Pons (tissue), 1 donor: Measurements from ENCODE around the gene TUBB4A.

Source experiments
- DNase-seq: peaks from one replicate; pipeline ENCODE4 v3.0.0-alpha.2; 2016; ENCODE audit warnings: low spot score

Gene TUBB4A

GRCh38 chr19:6494438-6495036 is 7.6 kb downstream of the TUBB4A start:
- DNase-seq, result no peak

- no peak for DNase-seq
These were observed 10.1 kb downstream of the TUBB4A start for GRCh38 chr19:6491802-6492592.

DNA sequence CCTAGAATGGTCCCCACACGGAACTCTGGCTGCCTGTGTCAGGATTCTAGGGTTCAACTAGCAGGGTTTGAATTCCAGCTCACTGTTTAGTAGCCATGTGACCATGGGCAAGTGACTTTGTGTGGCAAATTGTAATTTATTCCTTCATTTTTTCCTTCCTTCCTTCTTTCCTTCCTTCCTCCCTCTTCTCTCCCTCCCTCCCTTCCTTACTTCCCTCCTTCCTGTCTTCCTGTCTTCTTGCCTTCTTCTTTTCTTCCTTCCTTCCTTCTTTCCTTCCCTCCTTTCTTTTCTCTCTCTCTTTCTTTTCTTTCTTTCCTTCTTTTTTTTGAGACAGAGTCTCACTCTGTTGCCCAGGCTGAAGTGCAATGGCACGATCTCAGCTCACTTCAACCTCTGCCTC is 12.0 kb downstream of the TUBB4A start:
- DNase-seq, result no peak

- no peak for DNase-seq
These were observed 12.6 kb downstream of the TUBB4A start for GRCh38 chr19:6489278-6490061.

DNA sequence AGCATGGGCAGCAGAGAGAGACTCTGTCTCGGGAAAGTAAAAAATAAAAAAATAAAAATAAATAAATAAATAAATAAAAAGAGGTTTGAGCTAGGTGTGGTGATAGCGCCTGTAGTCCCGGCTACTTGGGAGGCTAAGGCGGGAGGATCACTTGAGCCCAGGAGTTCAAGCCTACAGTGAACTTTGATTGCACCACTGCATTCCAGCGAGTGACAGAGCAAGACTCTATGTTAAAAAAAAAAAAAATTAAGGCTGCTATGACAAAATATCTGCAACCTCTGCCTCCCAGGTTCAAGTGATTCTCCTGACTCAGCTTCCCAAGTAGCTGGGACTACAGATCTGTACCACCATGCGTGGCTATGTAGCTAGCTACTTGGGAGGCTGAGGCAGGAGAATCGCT is 17.3 kb downstream of the TUBB4A start:
- DNase-seq, result no peak

- DNase-seq, result no peak
These were observed 17.9 kb downstream of the TUBB4A start for GRCh38 chr19:6484230-6484629.

GRCh38 chr19:6483235-6483634 is 18.9 kb downstream of the TUBB4A start:
- no peak for DNase-seq

DNA sequence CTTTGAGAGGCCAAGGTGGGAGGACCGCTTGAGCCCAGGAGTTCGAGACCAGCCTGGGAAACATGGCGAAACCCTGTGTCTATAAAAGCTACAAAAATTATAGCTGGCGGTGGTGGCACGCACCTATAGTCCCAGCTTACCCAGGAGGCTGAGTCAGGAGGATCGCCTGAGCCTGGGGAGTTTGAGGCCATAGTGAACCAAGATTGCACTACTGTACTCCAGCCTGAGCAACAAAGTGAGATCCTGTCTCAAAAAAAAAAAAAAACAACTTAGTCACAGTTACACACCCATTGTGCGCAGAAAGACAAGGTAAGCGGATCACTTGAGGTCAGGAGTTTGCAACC is 19.8 kb downstream of the TUBB4A start:
- no peak for DNase-seq

- peak; percentile 57 for DNase-seq
These were observed 20.4 kb downstream of the TUBB4A start, which contains the start of gene DENND1C for GRCh38 chr19:6481541-6482342. Gene DENND1C, minus strand, starts transcription at chr19:6481787. Its CDS starts 92 bp downstream, at chr19:6481695.

DNA sequence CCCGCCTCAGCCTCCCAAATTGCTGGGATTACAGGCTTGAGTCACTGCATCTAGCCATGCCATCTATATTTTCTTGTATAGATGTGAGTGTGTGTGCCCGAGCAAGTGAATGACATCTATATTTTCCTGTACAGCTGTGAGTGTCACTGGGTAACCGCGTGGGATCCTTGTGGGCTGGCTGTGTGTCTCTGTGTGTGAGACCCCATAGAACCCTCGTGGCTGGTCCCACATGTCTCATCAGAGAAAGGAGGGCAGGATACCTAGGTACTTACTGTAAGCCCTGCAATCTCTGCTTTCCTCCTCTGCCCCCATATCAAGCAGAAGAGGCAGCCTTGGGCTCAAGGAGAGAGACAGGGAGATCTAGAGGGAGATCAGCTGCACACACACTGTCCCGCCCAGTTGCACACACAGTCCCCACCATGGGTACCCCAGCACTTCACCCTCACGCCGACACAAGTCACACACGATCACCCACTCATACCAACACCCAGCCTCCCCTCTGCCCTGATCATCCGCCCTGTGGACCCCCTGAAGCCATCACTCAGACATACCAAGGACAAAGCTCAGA is 21.2 kb downstream of the TUBB4A start:
- no peak for DNase-seq

- no peak for DNase-seq
These were observed 22.2 kb downstream of the TUBB4A start for GRCh38 chr19:6479836-6480398.

DNA sequence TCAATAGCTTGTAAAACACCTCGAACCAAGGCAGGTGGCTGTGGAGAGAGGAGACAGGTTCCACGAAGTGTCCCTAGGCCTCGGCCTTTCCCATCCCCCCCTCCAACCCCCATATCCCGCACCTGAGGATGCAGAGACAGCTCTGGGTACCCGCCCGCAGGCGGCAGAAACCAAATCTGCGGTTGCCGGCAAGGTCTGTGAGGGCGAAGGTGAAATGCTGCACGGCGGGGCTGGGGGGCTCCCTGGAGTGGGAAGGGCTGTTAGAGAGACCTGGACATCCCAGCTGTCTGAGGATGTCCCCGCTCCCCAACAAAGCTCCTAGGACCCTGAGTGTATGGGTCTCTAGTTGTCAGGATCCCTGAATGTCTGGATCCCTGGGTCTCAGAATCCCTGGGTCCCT is 23.3 kb downstream of the TUBB4A start:
- DNase-seq, result no peak

- no peak for DNase-seq
These were observed 25.1 kb downstream of the TUBB4A start for GRCh38 chr19:6476896-6477431.

- peak; percentile 74 for DNase-seq
These were observed 25.8 kb downstream of the TUBB4A start for GRCh38 chr19:6476155-6476895.

- DNase-seq, result no peak
These were observed 26.6 kb downstream of the TUBB4A start for GRCh38 chr19:6475321-6476108.

DNA sequence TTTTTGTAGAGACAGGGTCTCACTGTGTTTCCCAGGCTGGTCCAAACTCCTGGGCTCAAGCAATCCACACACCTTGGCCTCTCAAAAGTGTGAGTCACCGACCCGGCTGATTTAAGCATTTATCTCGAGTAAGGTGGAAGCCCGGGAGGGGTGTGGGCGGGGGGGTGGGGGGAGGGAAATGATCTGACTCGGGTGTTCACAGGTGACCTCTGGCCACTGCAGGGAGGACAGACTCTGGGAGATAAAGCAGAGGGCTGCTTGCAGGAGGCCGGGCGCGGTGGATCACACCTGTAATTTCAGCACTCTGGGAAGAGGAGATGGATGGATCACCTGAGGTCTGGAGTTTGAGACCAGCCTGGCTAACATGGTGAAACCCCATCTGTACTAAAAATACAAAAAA is 28.5 kb downstream of the TUBB4A start:
- DNase-seq, result no peak

DNA sequence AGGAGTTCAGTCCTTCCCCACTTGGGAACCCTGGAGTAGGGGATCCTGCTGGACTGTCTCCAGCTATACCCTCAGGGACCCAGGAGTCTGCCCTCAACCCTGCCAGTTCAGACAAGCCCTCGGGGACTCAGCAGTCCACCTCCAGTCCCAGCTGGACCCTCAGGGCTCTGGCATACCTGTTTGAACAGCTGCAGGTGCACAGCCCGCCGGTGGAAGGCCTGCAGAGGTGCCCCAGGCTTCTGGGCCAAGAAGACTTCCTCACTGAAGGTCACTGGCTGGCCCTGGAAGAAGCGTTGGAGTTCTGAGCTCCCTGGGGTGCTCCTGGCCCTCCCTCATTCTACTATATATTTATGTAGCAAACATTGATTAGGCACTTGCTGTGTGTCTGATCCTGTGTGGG is 29.4 kb downstream of the TUBB4A start:
- no peak for DNase-seq

- DNase-seq, result no peak
These were observed 31.0 kb downstream of the TUBB4A start for GRCh38 chr19:6471076-6471475.

- DNase-seq, result no peak
These were observed 31.9 kb downstream of the TUBB4A start for GRCh38 chr19:6470173-6470572.

GRCh38 chr19:6467384-6467783 is 34.7 kb downstream of the TUBB4A start:
- DNase-seq, result no peak
